Measurements from ENCODE around the gene NFE2. TPM values are rescaled to one million over a fixed set of nuclear protein-coding genes. Genes with fewer than 3 reads are reported as not detected.

The NFE2 gene
- total RNA-seq, 4 donors from 2014 or later: not detected

DNA sequence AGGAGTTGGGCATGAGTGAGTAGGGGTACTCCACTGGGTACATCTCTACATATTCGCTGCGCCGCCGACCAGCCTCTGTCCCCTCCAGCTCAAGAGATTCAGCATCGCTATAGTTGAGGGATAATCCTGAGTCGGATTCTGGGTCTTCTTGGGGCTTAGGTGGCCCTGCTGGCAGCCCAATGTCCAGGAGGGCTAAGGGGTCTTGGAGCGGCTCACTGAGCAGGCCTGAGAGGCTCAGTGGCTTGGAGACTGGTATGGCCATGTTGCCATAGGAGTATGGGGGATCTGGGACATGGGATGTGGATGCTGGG lies 7.9 kb downstream of the NFE2 start:
- peaks cover 0 to 19% (median 0%) of the 10 kb centered on the region in 3 donors for H3K36me3 ChIP-seq
- H3K27ac ChIP-seq: no peak overlapping the region
- H3K27me3 ChIP-seq: peaks cover 0 to under 1% of the 10 kb centered on the region in 2 donors
- H3K9me3 ChIP-seq: no peaks in the 10 kb centered on the region
- peaks cover 0 to 12% (median 0%) of the 10 kb centered on the region in 4 donors for H3K4me1 ChIP-seq
- DNase-seq (ENCODE audit: low spot score in 2 of 2): no peak
- no peak overlapping the region for H3K4me3 ChIP-seq
- no peak for TF ChIP-seq EP300 (IDR thresholded peaks at IDR 0.05)
- no peak for TF ChIP-seq POLR2A (IDR thresholded peaks at IDR 0.05)
- TF ChIP-seq, protein P1, sequence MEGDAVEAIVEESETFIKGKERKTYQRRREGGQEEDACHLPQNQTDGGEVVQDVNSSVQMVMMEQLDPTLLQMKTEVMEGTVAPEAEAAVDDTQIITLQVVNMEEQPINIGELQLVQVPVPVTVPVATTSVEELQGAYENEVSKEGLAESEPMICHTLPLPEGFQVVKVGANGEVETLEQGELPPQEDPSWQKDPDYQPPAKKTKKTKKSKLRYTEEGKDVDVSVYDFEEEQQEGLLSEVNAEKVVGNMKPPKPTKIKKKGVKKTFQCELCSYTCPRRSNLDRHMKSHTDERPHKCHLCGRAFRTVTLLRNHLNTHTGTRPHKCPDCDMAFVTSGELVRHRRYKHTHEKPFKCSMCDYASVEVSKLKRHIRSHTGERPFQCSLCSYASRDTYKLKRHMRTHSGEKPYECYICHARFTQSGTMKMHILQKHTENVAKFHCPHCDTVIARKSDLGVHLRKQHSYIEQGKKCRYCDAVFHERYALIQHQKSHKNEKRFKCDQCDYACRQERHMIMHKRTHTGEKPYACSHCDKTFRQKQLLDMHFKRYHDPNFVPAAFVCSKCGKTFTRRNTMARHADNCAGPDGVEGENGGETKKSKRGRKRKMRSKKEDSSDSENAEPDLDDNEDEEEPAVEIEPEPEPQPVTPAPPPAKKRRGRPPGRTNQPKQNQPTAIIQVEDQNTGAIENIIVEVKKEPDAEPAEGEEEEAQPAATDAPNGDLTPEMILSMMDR (IDR thresholded peaks at IDR 0.05): no peak
- WGBS, 2 donors: 93 to 97% methylated on average over 7 of the region's 7 CpGs

DNA sequence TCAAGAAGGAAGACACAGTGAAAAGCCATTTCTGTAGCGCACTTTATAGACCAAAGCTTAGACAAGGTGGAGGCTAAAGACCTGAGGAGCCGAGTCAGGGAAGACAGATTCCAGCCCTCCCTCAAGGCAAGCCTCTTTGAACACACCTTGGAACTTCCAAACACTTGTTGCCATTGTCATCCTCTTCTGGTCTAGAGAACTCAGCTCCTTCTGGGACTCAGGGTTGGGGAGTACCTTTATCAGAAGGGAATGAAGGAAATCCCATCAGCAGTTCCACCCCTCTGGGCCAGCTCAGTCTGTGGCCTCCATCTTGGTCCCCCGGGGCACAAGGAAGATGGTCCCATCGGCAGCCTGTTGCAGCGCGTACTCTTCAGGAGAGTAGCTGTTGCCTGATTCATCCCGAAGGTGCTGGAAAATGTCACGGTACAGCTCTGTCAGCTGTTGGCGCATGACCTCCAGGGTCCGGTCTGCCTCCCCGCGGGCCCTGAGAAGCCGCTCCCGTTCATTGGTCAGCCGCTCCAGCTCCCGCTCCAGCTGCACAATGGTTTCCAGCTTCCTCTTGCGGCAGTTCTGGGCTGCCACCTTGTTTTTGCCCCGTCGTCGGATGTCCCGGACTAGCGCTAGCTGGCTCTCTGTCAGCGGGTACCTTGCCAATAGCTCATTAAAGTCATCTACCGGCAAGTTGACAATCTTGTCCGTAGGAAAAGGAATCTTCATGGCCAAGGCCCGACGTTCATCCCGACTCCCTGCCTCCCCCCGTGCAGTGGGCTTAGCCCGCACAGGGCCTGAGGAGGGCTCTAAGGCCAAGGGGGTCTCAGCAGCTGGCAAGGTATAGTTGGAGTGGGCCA lies 8.5 kb downstream of the NFE2 start:
- no peak overlapping the region for H3K27ac ChIP-seq
- H3K4me1 ChIP-seq: peaks cover 0 to 16% (median 0%) of the 10 kb centered on the region in 4 donors
- DNase-seq (ENCODE audit: low spot score in 2 of 2): no peak
- no peaks in the 10 kb centered on the region for H3K27me3 ChIP-seq
- H3K4me3 ChIP-seq: no peak overlapping the region
- TF ChIP-seq, protein P1 (IDR thresholded peaks at IDR 0.05): no peak
- TF ChIP-seq POLR2A (IDR thresholded peaks at IDR 0.05) (no peak), EP300 (IDR thresholded peaks at IDR 0.05) (no peak)
- peaks cover 0 to 24% (median 0%) of the 10 kb centered on the region in 3 donors for H3K36me3 ChIP-seq
- 90 to 91% methylated on average over 26 to 30 of the region's 30 CpGs for WGBS, 2 donors
- no peaks in the 10 kb centered on the region for H3K9me3 ChIP-seq

DNA sequence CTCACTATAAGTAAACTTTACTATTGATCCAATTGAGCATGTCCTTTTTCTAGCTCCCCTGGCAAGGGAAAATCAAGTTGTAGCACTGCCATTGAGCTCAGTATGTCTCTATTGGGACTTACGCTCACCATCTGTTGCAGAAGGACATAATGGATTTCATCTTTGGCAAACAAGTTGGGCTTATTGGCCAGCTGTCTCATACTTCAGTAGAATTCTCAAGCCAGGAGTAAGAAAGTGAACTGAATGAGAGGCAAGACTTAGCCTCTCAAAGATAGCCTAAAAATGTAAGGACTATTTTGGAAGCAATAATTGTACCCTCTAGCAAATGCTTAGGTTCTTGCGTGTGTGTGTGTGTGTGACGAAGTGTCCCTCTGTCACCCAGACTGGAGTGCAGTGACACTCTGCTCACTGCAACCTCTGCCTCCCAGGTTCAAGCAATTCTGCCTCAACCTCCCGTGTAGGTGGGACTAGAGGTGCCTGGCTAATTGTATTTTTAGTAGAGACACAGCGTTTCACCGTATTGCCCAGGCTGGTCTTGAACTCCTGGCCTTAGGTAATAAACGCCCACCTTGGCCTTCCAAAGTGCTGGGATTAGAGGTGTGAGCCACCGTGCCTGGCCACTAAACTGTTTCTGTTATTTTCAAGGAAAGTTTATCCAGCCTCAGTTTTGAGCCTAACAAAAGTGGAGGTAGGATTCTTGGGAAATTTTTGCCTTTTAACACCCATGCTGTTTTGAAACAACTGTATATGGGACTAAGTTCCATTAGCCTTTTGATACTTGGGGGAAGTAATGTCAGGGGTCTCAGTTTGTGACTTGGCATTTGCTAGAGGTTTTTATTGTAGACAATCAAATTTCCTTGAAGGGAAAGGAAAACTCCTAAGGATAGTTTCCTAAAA lies 13.3 kb downstream of the NFE2 start:
- H3K4me1 ChIP-seq: peaks cover 0 to 46% (median 27%) of the 10 kb centered on the region in 4 donors
- no peaks in the 10 kb centered on the region for H3K9me3 ChIP-seq
- H3K4me3 ChIP-seq: no peak overlapping the region
- H3K36me3 ChIP-seq: peaks cover 0 to 66% (median 18%) of the 10 kb centered on the region in 3 donors
- H3K27me3 ChIP-seq: no peaks in the 10 kb centered on the region
- no peak for TF ChIP-seq POLR2A (IDR thresholded peaks at IDR 0.05)
- TF ChIP-seq, protein P1 (IDR thresholded peaks at IDR 0.05): no peak
- no peak for TF ChIP-seq EP300 (IDR thresholded peaks at IDR 0.05)
- WGBS, 2 donors: 60 to 61% methylated on average over 8 of the region's 8 CpGs
- H3K27ac ChIP-seq: no peak overlapping the region
- no peak for DNase-seq (ENCODE audit: low spot score in 2 of 2)

DNA sequence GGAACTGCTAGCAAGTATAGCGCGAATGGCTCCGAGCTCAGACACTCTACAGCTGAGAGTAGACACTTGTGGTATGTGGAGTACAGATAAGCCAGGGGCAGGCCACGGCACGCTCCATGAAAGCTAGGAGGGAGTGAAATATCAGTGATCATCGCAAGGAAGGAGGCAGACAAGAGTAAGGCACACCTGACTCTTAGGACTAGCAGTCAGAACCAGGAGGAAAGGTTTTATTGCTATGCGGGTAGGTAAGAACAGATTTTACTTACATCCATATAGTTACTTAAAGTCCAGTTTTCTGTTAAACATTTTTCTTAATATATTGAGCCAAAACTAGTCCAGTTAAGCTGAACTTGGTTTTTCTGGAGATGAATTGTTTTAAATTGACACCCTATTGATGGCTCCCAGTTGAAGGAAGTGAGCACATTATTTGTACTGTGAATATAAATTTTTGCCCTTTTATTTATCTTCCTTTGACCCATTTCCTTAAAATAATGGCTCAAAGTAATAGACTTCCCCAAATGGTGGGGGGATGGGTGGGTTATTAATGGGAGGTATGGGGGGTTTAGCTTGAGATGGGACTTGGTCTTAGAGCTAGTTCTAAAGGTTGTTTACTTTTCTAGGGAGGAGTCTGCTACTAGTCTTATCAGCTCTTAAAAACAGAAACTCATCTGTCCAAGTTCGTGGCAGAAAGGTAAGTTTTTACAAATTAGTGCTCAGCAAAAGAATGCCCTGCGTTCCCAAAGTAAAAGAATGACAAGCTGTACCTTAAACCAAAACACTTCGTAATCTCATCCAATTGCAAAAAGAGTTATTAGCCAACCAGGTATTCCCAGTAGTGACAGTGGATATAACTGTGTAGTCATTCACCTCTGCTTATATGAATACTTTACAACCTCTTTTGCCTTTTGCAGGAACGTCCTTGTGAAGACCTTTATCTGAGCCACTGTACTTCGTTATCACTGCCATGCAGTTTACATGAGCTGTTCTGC lies 14.5 kb downstream of the NFE2 start:
- Histone ChIP-seq H3K9me3 (no peaks in the 10 kb centered on the region), H3K27me3 (no peaks in the 10 kb centered on the region), H3K36me3 (peaks cover 0 to 76% (median 18%) of the 10 kb centered on the region in 3 donors), H3K27ac (no peak overlapping the region), H3K4me1 (peaks cover 0 to 58% (median 35%) of the 10 kb centered on the region in 4 donors), H3K4me3 (no peak overlapping the region)
- 66 to 68% methylated on average over 12 of the region's 12 CpGs for WGBS, 2 donors
- DNase-seq (ENCODE audit: low spot score in 2 of 2): no peak
- TF ChIP-seq, protein P1 (IDR thresholded peaks at IDR 0.05): no peak
- TF ChIP-seq POLR2A (IDR thresholded peaks at IDR 0.05) (no peak), EP300 (IDR thresholded peaks at IDR 0.05) (no peak)

Data from tibial nerve (tissue), 4 donors.